Tibial nerve (tissue), 3 donors: ENCODE results near the gene PDE6H.

Experiments used
- CTCF ChIP-seq, 5 experiments: fragments of 200-600 bp in 3 of 5; fragments of 450-650 bp in 2 of 5; sonication (generic) in 3 of 5; IDR thresholded peaks; one replicate each; pipeline ENCODE4 v1.5.1; 2016 to 2019; ENCODE audit warnings: antibody characterized with exemption in 5 of 5, mild to moderate bottlenecking in 3 of 5, moderate library complexity in 2 of 5
- POLR2A ChIP-seq, 2 donors: fragments of 450-650 bp; IDR thresholded peaks; one replicate each; pipeline ENCODE4 v1.6.1; 2017; ENCODE audit warnings: antibody characterized with exemption in 2 of 2, mild to moderate bottlenecking in 2 of 2, moderate library complexity in 2 of 2

- TF ChIP-seq CTCF (IDR thresholded peaks at IDR 0.05) (no peak), POLR2A (IDR thresholded peaks at IDR 0.05) (no peak)
Observed at GRCh38 chr12:15005064-15005463, 32.2 kb downstream of the PDE6H start.
